HG03442 (cell line): Measurements from ENCODE around the gene NXPH4.

Experiments used
- ATAC-seq: cut with Tn5 transposase; IDR thresholded peaks from one replicate; pipeline ENCODE4 v1.9.1; 2021; ENCODE audit warnings: mild to moderate bottlenecking, moderate library complexity; ENCODE audit not compliant: unreplicated experiment

The NXPH4 gene

GRCh38 chr12:57183939-57184725 is 32.5 kb upstream of the NXPH4 start:
- ATAC-seq = no peak

GRCh38 chr12:57185403-57185802 is 31.2 kb upstream of the NXPH4 start:
- no peak for ATAC-seq

GRCh38 chr12:57185906-57186508 is 30.6 kb upstream of the NXPH4 start:
- ATAC-seq = no peak

- no peak for ATAC-seq
These were observed 29.1 kb upstream of the NXPH4 start for GRCh38 chr12:57187222-57188089.

- no peak for ATAC-seq
These were observed 28.5 kb upstream of the NXPH4 start for GRCh38 chr12:57188090-57188425.

- ATAC-seq = no peak
These were observed 26.6 kb upstream of the NXPH4 start for GRCh38 chr12:57190037-57190436.

- no peak for ATAC-seq
These were observed 25.8 kb upstream of the NXPH4 start for GRCh38 chr12:57190821-57191220.

GRCh38 chr12:57191410-57191809 is 25.2 kb upstream of the NXPH4 start:
- ATAC-seq = no peak

- no peak for ATAC-seq
These were observed 23.7 kb upstream of the NXPH4 start for GRCh38 chr12:57192920-57193319.

- ATAC-seq = no peak
These were observed 22.8 kb upstream of the NXPH4 start for GRCh38 chr12:57193706-57194245.

GRCh38 chr12:57194253-57194652 is 22.3 kb upstream of the NXPH4 start:
- no peak for ATAC-seq

- ATAC-seq = no peak
These were observed 21.4 kb upstream of the NXPH4 start for GRCh38 chr12:57195186-57195585.

GRCh38 chr12:57195611-57196371 is 20.8 kb upstream of the NXPH4 start:
- ATAC-seq = no peak

- ATAC-seq = no peak
These were observed 20.2 kb upstream of the NXPH4 start for GRCh38 chr12:57196439-57196838.

- ATAC-seq = no peak
These were observed 19.6 kb upstream of the NXPH4 start for GRCh38 chr12:57196956-57197355.

- ATAC-seq = no peak
These were observed 18.3 kb upstream of the NXPH4 start for GRCh38 chr12:57198329-57198728.

GRCh38 chr12:57199191-57199590 is 17.4 kb upstream of the NXPH4 start:
- no peak for ATAC-seq

- no peak for ATAC-seq
These were observed 16.1 kb upstream of the NXPH4 start for GRCh38 chr12:57200497-57200896.

GRCh38 chr12:57201219-57201618 is 15.4 kb upstream of the NXPH4 start:
- no peak for ATAC-seq

GRCh38 chr12:57201631-57202030 is 15.0 kb upstream of the NXPH4 start:
- ATAC-seq = no peak

GRCh38 chr12:57202321-57202720 is 14.3 kb upstream of the NXPH4 start:
- no peak for ATAC-seq
